SHP77 (cell line): ENCODE results near the gene GLT6D1.
"Not testable (repeated sequence)": the region's sequence is repeated elsewhere in the genome, so short reads cannot be mapped to it uniquely, and the experiment has no call there.

Source experiments
- DNase-seq, 2 experiments: peaks; one replicate each; lab custom pipeline; 2025; lab: John Stamatoyannopoulos, UW

Gene GLT6D1

GRCh38 chr9:135639196-135639595 lies at the start of gene GLT6D1:
Gene GLT6D1 (minus strand): TSS chr9:135639540. CDS start chr9:135639187, 353 bp downstream.
- DNase-seq: no peak

- DNase-seq: no peak
These were observed 49.7 kb upstream of the GLT6D1 start for GRCh38 chr9:135689011-135689410.

GRCh38 chr9:135687216-135687615 lies 47.9 kb upstream of the GLT6D1 start:
- no peak for DNase-seq

- DNase-seq: no peak
These were observed 45.4 kb upstream of the GLT6D1 start for GRCh38 chr9:135684691-135685090.

- no peak for DNase-seq
These were observed 44.2 kb upstream of the GLT6D1 start for GRCh38 chr9:135683401-135684034.

GRCh38 chr9:135681161-135681560 lies 41.8 kb upstream of the GLT6D1 start:
- no peak for DNase-seq

GRCh38 chr9:135680056-135680455 lies 40.7 kb upstream of the GLT6D1 start:
- DNase-seq: no peak

GRCh38 chr9:135678236-135679017 lies 39.1 kb upstream of the GLT6D1 start:
- DNase-seq: no peak

- DNase-seq: no peak
These were observed 38.4 kb upstream of the GLT6D1 start for GRCh38 chr9:135677641-135678168.

GRCh38 chr9:135676891-135677290 lies 37.6 kb upstream of the GLT6D1 start:
- no peak for DNase-seq

GRCh38 chr9:135674977-135675376 lies 35.6 kb upstream of the GLT6D1 start:
- DNase-seq: no peak

GRCh38 chr9:135673941-135674340 lies 34.6 kb upstream of the GLT6D1 start:
- DNase-seq: no peak

- not testable (repeated sequence) for DNase-seq
These were observed 33.4 kb upstream of the GLT6D1 start for GRCh38 chr9:135672786-135673185.

GRCh38 chr9:135671591-135672041 lies 32.3 kb upstream of the GLT6D1 start:
- no peak for DNase-seq

GRCh38 chr9:135670721-135671590 lies 31.6 kb upstream of the GLT6D1 start:
- no peak for DNase-seq

- DNase-seq: no peak
These were observed 30.4 kb upstream of the GLT6D1 start for GRCh38 chr9:135669616-135670285.

GRCh38 chr9:135669018-135669417 lies 29.7 kb upstream of the GLT6D1 start:
- not testable (repeated sequence) for DNase-seq

- no peak for DNase-seq
These were observed 28.2 kb upstream of the GLT6D1 start for GRCh38 chr9:135667463-135668001.

- no peak for DNase-seq
These were observed 27.5 kb upstream of the GLT6D1 start for GRCh38 chr9:135666534-135667462.

GRCh38 chr9:135665795-135666189 lies 26.5 kb upstream of the GLT6D1 start:
- no peak for DNase-seq
